Measurements from ENCODE around the gene KIRREL1.

DNA sequence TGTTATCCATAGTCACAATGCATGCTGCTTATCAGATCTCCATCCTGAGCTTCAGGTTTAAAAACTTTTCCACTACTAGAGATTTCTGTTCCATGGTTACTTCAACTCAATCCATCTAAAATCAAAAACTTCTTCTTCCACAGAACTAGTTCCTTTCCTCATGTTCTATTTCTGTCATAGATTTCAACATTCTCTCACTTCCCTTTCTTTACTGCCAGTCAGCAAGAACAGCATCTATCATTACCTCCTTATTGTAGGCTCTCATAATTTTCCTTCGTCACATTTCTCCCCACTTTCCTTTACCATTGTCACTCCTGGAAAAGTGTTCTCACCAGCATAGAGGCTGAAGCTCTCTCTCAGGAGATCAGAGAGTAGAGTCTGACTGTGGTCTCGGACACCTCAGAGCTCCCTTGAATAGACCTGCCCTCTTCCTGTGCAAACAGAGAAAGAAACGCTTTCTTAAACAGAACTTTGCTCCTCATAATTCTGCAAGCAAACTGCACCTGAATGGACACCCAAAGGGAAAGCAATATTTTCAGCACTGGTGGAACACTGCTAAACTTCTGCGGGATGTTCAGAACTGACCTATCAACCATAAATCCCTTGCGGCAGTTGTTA is 48.7 kb upstream of the KIRREL1 start:
- TF ChIP-seq POLR2A (IDR thresholded peaks at IDR 0.05) = no peak
- TF ChIP-seq, protein P1, sequence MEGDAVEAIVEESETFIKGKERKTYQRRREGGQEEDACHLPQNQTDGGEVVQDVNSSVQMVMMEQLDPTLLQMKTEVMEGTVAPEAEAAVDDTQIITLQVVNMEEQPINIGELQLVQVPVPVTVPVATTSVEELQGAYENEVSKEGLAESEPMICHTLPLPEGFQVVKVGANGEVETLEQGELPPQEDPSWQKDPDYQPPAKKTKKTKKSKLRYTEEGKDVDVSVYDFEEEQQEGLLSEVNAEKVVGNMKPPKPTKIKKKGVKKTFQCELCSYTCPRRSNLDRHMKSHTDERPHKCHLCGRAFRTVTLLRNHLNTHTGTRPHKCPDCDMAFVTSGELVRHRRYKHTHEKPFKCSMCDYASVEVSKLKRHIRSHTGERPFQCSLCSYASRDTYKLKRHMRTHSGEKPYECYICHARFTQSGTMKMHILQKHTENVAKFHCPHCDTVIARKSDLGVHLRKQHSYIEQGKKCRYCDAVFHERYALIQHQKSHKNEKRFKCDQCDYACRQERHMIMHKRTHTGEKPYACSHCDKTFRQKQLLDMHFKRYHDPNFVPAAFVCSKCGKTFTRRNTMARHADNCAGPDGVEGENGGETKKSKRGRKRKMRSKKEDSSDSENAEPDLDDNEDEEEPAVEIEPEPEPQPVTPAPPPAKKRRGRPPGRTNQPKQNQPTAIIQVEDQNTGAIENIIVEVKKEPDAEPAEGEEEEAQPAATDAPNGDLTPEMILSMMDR (IDR thresholded peaks at IDR 0.05) = no peak
